GM12872 (cell line): ENCODE measurements around the gene AGK.

Source experiments
- CTCF ChIP-seq: IDR thresholded peaks from 3 replicates; pipeline ENCODE4 v1.5.1; 2011; ENCODE audit warnings: low read depth, mild to moderate bottlenecking, low read length, moderate library complexity; ENCODE audit not compliant: insufficient read depth

Gene AGK

GRCh38 chr7:141665208-141666035 is 114.2 kb downstream of the AGK start:
- TF ChIP-seq CTCF: no peak

GRCh38 chr7:141666071-141666470 is 114.9 kb downstream of the AGK start:
- no peak for TF ChIP-seq CTCF

GRCh38 chr7:141668853-141669252 is 117.6 kb downstream of the AGK start:
- no peak for TF ChIP-seq CTCF

GRCh38 chr7:141671705-141672496 is 120.7 kb downstream of the AGK start:
- TF ChIP-seq CTCF: no peak

GRCh38 chr7:141673346-141673745 is 122.1 kb downstream of the AGK start:
- TF ChIP-seq CTCF: no peak

- TF ChIP-seq CTCF: no peak
Measured at GRCh38 chr7:141674171-141674671, 123.0 kb downstream of the AGK start.

- TF ChIP-seq CTCF: peak; percentile 46
Measured at GRCh38 chr7:141674702-141675101, 123.5 kb downstream of the AGK start.
